GM21360 (cell line): ENCODE measurements around the gene SH2D3A.
A peak's percentile ranks its signal among the peaks of the same experiment; 100 is the strongest.
"Not testable (repeated sequence)": the region's sequence is repeated elsewhere in the genome, so short reads cannot be mapped to it uniquely, and the experiment has no call there.

Source experiments
- ATAC-seq: cut with Tn5 transposase; IDR thresholded peaks from one replicate; pipeline ENCODE4 v1.9.1; 2021; ENCODE audit warnings: mild to moderate bottlenecking, moderate library complexity; ENCODE audit not compliant: unreplicated experiment

Gene SH2D3A

DNA sequence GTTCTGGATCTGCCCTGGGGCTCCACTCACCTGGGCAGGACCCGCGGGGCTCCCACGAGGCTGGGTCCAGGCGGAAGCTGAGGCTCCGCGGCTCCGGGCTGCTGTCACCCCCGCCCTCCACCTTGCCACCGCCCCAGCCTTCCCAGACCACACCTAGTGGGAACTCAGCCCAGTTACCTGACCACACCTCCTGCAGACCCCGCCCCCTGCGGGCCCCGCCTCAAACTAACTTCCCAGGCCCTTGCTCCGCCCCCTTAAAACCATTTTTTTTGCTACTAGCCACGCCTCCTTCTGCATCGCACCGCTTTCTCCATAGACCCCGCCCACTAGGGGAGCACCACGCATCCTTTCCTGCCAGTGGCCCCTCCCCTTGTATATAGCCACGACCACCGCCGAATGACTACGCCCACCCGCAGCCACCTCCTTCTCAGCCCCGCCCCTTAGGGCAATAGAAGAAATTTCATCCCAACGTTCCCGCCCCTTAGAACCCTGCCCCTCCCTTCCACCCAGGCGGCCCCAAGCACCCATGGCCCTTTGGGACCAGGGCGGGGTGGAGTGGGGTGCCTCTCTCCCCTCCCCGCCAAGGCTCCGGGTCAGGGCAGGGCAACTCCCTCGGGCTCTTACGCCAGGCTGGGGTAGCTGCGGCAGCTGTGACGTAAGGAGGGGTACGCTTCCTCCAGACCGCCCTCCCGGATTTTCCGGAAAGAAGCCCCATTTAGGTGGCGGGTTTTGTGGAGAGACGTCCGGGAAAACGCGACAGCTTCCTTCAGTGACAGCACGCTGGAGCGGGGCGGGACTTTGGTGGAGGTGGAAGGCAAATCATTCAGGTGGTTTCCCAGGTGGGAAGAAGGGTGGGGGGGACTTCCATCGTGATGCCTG lies at the start of gene SH2D3A:
Gene SH2D3A, minus strand, starts transcription at position 79 of the 879 bp plus-strand sequence. CDS start 3,687 bp downstream, outside the sequence.
- peak; percentile 53 for ATAC-seq

DNA sequence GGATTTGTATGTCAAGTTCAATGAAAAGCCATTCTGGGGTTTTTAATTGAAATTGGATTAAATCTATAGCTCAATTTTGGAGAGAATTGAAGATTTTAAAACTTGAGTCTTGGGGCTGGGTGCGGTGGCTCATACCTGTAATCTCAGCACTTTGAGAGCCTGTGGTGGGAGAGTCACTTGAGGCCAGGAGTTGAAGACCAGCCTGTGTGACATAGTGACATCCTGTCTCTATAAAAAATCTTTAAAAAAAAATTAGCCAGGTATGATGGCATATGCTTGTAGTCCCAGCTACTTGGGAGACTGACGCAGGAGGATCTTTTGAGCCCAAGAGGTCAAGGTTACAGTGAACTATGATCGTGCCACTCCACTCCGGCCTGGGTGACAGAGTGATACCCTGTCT lies 46.4 kb upstream of the SH2D3A start:
- no peak for ATAC-seq

- no peak for ATAC-seq
These were observed 45.4 kb upstream of the SH2D3A start for GRCh38 chr19:6812612-6813011.

GRCh38 chr19:6811906-6812305 lies 44.7 kb upstream of the SH2D3A start:
- no peak for ATAC-seq

GRCh38 chr19:6811378-6811777 lies 44.1 kb upstream of the SH2D3A start:
- ATAC-seq: no peak

DNA sequence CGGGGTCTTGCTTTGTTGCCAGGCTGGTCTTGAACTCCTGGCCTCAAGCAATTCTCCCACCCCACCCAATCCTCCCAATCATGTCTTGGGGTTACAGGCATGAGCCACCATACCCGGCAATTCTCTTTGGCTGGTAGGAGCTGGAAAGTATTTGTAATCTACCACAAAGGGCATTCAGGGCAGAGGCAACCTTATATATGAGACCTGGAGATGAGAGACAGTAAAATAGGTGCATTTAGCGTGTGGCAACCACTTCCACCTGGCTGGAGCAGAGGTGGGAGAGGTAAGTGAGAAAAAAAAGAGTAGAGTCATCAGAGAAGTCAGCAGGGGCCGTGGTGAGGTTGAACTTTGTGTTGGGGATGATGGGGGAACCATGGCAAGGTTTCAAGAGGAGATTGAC lies 42.0 kb upstream of the SH2D3A start:
- no peak for ATAC-seq

DNA sequence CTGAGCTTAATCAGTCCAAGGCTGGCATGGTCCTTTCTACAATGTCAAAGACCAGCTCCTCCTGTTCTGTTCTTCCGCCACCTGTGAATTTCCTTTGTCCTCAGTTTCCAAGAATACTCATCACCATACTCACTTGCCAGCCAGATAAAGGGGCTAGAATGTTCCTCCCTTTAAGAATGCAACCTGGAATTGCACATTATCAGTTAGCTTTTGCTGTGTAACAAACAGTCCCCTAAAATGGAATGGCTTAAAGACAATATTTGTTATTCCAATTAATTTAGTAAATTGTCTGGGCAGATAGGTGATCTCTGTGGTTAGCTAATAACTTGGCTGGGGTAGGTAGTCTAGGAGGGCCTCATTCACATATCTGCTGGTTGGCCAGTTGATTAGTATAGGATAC lies 41.3 kb upstream of the SH2D3A start:
- no peak for ATAC-seq

DNA sequence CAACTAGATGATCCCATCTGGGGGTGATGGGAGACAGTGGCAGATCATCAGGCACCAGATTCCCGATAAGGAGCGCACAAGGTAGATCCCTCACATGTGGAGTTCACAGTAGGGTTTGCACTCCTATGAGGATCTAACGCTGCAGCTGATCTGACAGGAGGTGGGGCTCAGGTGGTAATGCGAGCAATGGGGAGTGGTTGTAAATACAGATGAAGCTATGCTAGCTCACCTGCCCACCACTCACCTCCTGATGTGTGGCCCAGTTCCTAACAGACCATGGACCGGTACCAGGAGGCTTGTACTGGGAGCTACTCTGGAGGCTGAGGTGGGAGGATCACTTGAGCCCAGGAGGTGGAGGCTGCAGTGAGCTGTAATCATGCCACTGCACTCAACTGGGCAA lies 40.1 kb upstream of the SH2D3A start:
- no peak for ATAC-seq

- ATAC-seq: no peak
These were observed 39.3 kb upstream of the SH2D3A start for GRCh38 chr19:6806488-6806887.

- no peak for ATAC-seq
These were observed 35.8 kb upstream of the SH2D3A start for GRCh38 chr19:6803036-6803404.

- no peak for ATAC-seq
These were observed 35.3 kb upstream of the SH2D3A start for GRCh38 chr19:6802336-6803035.

- ATAC-seq: no peak
These were observed 34.4 kb upstream of the SH2D3A start for GRCh38 chr19:6801485-6802086.

GRCh38 chr19:6800991-6801484 lies 33.8 kb upstream of the SH2D3A start:
- no peak for ATAC-seq

- not testable (repeated sequence) for ATAC-seq
These were observed 33.0 kb upstream of the SH2D3A start for GRCh38 chr19:6800160-6800790.

- ATAC-seq: no peak
These were observed 30.4 kb upstream of the SH2D3A start for GRCh38 chr19:6797646-6798045.

- ATAC-seq: no peak
These were observed 29.0 kb upstream of the SH2D3A start for GRCh38 chr19:6796278-6796677.

- ATAC-seq: no peak
These were observed 27.6 kb upstream of the SH2D3A start for GRCh38 chr19:6794686-6795431.

DNA sequence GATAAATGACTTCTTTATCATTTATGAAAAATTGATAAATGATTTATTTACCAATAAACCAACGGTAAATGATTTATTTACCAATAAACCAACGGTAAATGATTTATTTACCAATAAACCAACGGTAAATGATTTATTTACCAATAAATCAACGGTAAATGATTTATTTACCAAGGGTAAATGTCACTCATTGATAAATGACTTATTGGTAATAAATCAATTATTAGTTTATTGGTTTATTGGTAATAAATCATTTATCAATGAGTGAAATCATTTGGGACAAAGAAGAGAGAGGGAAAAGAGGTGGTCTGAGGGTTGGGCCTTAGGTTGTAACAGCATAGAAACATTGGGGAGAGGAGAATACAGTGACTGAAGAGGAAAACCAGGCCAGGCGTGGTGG lies 26.7 kb upstream of the SH2D3A start:
- no peak for ATAC-seq

GRCh38 chr19:6793411-6793810 lies 26.2 kb upstream of the SH2D3A start:
- ATAC-seq: no peak

GRCh38 chr19:6791237-6791636 lies 24.0 kb upstream of the SH2D3A start:
- no peak for ATAC-seq
